ENCODE results near the gene EPO.
"Not testable (repeated sequence)": the region's sequence is repeated elsewhere in the genome, so short reads cannot be mapped to it uniquely, and the experiment has no call there.

The EPO gene

DNA sequence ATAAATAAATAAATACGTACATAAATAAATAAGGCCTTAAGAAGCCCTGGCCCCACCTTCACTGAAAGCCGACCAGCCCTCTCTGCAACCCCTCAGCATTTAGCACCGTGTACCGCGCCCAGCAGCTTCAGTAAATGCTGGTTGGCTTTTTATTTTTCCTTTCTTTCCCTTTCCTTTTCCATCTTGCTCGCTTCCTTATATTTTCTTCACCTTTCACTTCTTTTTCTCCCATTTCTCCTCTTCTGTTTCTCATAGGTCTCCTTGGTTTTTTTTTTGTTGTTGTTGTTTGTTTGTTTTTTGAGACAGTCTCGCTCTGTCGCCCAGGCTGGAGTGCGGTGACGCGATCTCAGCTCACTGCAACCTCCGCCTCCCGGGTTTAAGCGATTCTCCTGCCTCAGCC is 24.3 kb downstream of the EPO start:
- DNase-seq: no peak

DNA sequence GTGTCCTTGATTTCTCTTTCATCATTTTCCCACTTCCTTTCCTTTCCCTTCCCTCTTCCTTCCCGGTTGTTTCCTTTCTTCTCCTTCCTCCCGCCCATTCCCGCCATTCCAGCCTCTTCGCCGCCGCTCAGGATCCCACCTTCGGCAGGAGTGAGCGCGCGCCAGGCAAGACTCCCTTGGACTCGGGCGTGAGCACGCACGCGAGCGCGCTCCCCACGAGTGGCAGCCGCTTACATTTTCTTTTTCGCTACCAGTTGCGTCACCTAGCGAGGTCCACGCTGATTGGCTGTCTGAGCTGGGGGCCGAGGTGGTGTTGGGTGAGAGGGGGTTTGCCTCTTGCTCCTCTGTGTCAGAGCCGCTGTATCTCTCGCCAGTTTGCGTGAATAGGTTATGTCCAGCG is 24.9 kb downstream of the EPO start:
- DNase-seq: no peak

DNA sequence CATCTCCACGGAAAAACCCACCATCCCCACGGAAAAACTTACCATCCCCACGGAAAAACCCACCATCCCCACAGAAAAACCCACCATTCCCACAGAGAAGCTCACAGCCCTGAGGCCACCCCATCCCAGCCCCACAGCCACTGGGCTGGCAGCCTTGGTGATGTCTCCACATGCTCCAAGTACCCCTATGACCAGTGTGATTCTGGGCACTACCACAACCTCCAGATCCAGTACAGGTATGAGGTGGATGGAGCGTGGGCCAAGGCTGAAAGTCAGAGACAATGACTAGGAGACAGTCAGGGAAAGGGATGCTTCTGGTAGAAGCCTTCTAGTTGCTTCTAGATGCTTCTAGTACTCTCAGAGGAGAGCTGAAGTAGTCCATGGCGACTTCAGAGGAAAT is 32.7 kb downstream of the EPO start:
- no peak for DNase-seq

DNA sequence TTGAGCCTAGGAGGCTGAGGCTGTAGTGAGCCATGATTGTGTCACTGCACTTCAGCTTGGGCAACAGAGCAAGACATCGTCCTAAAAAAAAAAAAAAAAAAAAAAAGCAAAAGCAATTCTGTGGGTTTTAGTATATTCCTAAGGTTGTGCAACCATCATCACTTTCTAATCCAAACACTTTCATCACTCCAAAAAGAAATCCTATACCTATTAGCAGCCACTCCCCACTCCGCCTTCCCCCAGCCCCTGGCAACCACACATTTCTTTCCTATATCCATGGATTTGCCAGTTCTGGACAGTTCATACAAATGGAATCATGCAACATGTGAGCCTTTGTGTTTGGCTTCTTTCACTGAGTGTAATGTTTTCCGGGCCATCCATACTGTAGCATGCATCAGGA is 33.5 kb downstream of the EPO start:
- no peak for DNase-seq

DNA sequence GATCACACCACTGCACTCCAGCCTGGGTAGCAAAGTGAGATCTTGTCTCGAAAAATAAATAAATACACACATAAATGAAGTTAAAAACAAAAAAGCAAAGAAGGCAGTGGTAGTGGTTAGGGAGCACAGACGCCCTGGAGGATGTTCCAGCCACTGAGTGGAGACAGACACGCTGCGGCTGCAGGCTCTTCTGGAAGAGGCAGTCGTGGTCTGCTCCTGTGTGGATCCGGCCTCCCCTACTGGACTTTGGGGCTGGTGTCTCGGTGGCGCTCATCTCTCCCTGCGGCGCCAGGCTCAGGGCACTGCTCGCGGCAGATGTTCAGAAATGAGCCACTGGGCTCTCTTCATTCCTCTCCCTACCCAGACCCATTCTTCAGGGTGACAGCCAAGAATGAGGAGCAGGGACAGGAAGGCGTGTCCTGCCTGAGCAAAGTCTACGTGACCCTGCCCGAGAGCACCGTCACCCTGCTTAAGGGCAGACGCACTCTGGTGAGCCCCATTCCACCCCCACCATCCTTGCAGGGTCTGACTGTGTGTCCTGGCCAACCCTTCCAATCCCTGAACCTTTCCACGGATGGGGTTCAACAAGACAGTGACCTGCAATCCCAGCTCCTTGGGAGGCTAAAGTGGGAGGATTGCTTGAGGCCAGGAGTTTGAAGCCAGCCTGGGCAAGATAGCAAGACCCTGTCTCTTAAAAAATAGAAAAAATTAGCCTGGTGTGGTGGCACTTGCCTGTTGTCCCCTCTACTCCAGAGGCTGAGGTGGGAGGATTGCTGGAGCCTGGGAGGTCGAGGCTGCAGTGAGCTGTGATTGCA is 39.3 kb downstream of the EPO start:
- no peak for DNase-seq

DNA sequence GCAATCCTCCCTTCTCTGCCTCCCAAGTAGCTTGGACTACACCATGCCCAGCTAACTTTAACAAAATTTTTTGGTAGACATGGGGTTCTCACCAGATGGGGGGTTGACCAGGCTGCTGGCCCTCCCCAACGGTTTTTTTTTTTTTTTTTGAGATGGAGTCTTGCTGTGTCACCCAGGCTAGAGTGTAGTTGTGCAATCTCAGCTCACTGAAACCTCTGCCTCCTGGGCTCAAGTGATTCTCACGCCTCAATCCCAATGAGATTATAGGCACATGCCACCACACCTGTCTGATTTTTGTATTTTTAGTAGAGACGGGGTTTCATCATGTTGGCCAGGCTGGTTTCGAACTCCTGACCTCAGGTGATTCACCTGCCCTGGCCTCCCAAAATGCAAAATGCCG is 42.6 kb downstream of the EPO start:
- DNase-seq: not testable (repeated sequence)

DNA sequence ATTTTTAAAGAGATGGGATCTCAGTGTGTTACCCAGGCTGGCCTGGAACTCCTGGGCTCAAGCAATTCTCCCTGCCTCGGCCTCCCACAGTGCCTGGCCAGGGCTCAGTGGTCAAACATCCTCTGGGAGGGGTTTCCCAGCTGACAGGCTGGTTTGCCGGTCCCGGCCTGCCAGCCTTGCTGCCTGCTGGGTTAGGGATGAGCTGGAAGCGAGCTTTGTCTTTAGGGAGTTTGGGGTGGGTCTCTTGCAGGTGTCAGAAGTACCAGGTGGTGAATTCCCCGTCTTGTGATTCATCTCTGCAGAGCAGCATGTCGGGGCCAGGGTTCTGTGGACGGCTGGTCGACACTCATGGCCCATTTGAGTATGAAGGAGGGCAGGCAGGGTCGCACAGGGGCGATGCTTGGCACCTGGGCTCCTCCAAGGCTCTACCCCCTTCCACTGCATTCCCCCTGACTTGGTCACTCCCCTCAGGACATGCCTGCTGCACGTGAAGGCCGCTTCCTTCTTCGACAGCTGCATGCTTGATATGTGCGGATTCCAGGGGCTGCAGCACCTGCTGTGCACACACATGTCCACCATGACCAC is 43.4 kb downstream of the EPO start:
- DNase-seq: no peak

DNA sequence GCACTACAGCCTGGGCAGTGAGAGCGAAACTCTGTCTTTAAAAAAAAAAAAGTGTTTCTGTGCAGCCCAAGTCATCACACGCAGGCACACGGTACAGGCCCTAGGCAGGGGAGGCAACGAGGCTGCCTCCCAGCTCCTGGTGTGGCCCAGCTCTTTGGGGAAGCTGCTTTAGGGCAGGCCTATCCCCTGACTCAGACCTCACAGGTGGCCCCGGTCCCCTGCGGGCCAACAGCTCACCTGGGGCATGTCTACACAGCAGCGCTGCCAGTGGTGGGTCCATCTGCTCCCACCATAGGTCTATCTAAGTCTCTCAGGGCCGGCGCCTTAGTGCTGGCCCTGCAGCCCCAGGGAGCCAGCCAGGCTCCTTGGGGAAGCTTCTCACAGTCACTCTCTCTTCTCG is 44.6 kb downstream of the EPO start:
- no peak for DNase-seq

DNA sequence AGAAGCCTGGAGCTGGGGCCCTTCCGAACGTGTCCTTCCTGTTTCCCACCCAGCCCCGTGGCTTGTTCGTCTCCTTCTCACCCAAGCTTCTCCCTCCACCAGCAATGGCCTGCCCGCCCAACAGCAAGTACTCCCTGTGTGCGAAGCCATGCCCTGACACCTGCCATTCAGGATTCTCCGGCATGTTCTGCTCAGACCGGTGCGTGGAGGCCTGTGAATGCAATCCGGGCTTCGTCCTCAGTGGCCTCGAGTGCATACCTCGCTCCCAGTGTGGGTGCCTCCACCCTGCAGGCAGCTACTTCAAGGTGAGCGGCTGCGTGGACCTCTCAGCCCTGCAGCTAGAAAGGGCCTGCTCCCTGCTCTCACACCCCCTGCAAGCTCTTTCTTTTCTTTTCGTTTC is 45.0 kb downstream of the EPO start:
- DNase-seq: no peak

DNA sequence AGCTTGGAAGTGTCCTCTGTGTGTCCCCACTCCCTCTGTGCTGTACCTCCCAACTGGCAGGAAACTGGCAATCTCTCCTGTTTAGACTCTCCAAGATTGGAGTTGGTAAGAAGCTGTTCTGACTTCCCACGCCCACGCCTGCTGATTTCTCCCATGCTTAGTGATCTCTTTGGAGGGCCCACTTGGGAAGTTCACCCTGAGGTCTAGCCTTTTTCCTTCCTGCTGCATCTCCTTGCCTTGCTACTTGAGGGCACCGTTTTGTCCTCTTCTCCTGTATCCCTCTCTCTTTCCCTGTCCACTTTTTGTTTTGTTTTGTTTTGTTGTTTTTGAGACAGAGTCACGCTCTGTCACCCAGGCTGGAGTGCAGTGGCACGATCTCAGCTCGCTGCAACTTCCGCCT is 48.5 kb downstream of the EPO start:
- no peak for DNase-seq

Measured in central memory CD4-positive, alpha-beta T cell (primary cell).